Measurements from ENCODE around the gene NOX5. TPM values are rescaled to one million over a fixed set of nuclear protein-coding genes. Genes with fewer than 3 reads are reported as not detected.

NOX5 gene
- total RNA-seq, 2 experiments from 2014 or later = not detected

DNA sequence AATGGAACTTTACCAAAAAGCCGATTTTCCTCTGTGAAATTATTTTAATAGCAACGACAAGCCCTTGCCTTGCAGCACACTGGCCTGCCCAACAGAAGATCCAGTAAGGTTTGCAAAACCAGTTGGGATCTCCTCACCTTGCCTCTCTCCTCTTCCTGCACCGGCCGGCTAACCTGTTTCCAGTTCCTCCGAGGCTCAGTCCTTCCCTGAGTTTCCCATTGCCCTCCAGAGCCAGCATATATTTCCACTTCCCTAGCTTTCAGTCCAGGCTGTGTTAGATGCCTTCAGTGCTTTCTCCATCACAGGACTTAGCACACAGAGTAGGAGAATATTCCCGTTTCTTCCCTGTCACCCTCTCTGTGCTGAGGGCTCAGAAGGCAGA lies 60.3 kb downstream of the NOX5 start:
- ChIA-PET POLR2A (no interaction called here), CTCF (no interaction called here)

DNA sequence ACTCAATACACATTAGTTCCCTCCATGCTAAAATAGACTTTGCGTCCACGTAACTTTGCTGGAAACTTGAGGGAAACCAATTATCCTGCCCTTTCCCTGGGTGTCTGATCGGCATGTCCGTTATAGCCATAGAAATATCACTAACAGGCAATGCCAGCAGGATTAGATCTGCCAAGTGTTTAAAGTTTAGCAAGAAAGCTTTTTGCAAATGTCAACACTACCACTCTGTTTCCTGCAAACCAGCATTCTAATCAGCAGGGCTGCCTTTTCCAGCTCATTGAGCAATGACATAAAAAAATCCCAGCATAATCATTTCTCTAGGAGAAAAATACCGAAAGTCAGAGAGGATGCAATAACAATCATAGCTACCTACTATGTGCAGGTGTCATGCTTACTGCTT lies 60.9 kb downstream of the NOX5 start:
- ChIA-PET CTCF (no interaction called here), POLR2A (no interaction called here)

GRCh38 chr15:69076756-69077155 lies 62.3 kb downstream of the NOX5 start:
- ChIA-PET CTCF (no interaction called here), POLR2A (no interaction called here)

DNA sequence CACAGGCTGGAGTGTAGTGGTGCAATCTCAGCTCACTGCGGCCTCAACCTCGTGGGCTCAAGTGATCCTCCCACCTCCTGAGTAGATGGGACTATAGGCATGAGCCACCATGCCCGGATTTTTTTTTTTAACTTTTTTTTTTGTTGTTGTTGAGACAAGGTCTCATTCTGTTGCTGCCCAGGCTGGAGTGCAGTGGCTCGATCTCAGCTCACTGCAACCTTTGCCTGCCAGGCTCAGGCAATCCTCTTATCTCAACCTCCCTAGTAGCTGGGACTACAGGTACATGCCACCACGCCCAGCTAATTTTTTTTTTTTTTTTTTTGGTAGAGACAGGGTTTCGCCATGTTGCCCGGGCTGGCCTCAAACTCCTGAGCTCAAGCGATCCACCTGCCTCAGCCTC lies 64.1 kb downstream of the NOX5 start:
- ChIA-PET POLR2A (no interaction called here), CTCF (no interaction called here)

DNA sequence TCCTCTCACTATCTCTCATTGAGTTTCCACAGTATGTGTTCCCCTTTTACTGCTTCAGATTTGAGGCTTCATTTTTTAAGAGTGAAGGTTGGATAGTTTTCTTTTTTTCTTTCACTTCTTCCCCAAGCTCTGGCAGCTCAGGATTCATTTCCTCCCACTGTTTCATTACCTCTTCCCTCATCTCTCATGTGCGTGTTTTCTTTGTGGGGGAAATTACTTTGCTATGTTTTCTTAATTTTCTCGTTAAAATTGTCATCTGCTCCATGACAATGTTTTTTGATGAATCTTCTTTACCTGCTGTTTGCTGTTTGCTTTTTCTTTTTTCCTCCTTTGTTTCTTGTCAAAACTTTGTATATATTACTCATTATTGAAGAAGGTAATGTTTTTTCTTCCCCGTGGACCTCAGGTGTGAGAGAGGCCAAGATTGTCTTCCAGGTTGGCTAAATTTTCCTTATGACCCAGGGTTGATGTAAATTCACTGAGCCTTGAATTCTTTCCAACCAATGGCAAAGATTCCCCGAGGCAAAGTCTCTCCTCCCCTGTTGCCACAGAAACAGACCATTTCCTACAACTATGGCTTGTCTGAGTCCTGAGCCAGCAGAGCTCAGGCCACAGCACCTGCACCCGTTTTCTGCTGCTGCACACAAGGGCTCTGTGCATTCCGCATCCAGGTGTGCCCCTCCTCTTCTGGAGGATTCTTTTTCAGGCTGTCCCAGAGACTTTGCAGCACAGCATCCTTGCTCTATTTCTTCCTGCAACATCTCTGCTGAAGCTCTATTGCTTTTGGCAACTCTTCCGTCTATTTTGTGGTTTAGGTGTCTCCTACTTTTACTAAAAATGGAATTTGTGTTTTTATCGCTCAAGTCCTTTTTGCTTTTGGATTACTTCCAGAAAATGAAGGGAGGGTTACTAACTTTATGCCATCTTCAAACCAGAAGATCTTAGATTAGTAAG lies 66.1 kb downstream of the NOX5 start:
- ChIA-PET POLR2A (no interaction called here), CTCF (no interaction called here)

GRCh38 chr15:69081310-69082004 lies 67.0 kb downstream of the NOX5 start:
- CTCF ChIA-PET = no interaction called here

DNA sequence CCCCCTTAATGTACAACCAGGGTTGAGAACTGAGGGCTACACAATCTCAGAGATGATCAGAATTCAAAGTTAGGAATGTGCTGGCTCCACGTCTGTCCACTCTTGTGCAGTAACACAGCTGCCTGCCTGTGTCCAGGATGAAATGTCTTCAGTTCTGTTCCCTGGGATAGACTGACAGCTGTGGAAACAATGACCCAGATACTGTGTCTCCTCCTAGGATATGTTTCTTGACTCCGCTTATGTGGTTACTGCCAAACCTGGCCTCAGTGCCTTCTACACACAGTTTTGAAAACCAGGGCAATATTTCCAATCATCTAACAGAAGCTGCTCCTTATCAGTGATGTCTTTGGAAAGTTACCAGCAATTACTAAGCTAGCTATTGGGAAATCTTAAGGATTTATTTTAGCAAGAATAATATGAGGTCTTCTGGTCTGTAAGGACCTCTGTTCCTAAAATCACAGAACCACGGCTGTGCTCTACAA lies 67.6 kb downstream of the NOX5 start:
- POLR2A ChIA-PET = no interaction called here
- CTCF ChIA-PET = no interaction called here

More at GRCh38 chr15:69081310-69082004, 67.0 kb downstream of the NOX5 start:
- POLR2A ChIA-PET = no interaction called here

DNA sequence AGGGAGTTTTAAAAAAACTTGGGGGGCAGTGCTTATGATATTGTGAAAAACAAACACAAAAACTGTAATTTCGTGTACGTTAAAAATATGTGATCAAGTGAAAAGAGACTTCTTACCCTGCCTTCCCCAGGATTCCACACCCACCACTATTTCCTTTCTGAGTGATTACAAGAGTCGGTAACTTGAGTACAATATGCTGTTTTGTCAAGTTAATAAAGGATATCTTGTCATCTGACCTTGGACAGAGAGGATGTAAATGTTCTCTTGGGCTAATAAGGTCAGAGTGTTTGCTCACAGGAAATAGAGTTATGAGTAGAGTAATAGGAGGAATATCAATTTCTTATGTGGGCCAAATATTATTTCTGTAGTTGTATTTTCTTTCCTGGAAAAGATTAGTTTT lies 68.1 kb downstream of the NOX5 start:
- ChIA-PET CTCF (no interaction called here), POLR2A (no interaction called here)

DNA sequence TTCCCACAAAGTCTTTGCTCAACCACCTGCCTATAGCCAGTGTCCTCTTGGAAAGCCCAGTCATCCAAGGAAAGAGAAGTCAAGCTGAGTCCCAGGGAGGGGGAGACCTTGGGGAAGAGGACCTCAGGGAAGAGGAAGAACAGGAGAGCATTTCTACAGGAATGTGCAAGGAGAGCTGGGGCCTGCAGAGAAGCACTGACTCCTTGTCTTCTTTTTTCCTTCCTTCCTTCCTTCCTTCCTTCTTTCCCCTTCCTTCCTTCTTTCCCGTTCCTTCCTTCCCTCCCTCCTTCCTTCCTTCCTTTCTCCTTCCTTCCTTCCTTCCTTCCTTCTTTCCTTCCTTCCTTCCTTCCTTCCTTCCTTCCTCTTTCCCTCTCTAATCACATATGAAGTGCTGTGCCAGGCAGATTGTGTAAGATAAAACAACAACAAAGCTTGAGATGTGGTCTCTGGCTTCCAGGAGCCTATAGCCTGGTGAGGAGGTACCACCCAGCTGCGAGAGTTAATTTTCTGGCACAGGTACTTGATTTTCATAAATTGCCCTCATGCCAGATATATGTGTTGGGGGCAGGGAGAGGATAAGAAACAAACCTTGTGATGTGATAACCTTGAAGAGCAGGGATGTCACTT lies 70.0 kb downstream of the NOX5 start:
- ChIA-PET CTCF (no interaction called here), POLR2A (no interaction called here)

DNA sequence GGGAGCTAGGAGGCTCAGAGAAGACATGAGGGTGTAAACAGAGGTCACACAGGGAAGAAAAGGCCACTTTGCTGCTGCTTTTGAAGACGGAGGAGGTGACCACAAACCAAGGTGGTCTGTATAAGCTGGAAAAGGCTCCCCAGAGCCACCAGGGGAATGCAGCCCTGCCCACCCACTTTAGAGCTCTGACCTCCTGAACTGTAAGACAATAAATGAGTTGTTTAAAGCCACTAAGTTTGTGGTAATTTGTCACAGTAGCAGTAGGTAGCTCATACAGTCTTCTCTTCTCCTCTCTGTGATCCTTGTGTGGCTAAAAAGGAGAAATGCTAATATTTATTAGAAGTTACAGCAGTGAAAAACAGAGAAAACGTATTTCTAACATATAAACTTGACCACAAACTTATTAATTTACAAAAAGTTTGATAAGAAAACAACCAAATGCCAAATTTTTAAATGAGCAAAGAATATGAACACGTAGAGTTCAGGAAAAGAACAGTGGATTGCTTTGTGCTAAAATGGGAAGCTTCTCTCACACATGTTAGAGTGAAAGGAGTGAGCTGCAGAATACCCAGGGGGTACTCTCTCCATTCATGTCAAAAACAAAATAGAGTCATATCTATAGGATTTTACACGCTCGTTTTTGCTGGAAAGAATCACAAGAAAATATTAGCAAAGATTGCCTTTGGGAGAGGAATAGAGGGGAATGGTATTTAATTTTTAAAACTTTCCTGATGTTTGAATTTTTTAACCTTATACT lies 71.0 kb downstream of the NOX5 start:
- CTCF ChIA-PET = no interaction called here
- POLR2A ChIA-PET = no interaction called here

DNA sequence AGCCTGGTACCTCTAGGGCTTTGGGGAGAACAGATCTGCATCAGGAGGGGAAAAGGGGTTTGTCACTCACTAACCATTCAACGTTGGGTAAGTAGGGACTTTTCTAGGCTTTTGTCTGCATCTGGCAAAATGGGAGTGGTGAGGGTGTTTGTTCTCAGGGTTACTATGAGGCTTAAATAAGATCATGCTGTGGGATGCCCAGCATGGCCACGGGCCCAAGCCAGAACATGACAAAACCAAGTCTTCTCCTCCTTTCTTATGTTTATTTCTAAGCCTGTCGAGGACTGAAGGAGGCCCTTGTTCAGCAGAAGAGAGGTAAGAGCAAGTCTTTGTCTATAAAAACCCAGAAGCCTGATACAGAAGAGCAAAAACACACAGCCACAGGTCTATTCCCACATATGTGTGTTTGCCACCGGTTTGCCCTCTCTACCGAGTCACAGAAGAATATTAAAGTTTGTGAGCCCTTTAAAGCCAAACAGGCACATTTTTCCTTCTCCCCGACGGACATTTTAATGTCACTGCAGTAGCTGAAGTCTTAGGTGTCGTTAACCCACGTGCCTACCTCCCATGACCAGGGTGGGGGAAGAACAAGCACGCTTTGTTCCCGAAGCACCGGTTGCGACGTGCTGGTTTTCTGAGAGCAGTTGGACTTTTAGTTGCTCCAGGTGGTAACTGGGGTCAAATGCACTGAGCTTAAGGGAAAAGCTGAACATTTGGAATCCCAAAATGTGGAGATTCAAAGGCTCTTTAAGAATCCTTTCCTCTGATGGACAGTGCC lies 72.1 kb downstream of the NOX5 start:
- ChIA-PET POLR2A (no interaction called here), CTCF (no interaction called here)

GRCh38 chr15:69087366-69087976 lies 73.0 kb downstream of the NOX5 start:
- POLR2A ChIA-PET = no interaction called here
- CTCF ChIA-PET = no interaction called here

DNA sequence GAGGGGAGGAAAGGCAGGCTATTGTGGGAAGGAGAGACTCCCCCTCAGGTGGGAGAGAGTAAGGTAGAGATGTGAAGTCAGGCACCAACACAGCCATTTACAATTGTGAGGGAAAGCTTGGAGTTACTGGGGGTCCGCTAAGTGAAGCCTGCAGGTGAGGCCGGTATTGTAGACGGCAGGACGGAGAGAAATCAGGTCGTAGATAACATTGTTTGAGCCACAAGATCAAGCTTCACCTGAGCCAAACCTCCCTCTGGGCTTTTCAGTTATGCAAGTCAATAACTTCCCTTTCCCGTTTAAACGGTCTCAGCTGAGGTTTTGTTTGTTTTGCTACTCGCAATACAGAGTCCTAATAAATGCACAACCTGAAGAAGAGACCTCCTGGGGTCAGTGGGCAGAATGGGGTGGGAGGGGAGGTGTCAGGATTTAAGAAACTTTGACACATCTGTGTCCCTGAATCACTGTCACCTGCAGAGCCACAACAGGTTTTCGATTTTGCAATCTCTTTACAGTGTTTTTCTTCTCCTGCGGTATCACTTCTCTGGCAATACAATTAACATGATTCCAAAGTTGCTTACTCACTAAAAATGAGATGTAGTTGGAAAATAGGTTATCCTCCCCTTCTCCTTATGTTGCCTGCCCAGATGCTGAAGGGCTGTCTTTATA lies 73.9 kb downstream of the NOX5 start:
- POLR2A ChIA-PET = no interaction called here
- CTCF ChIA-PET = no interaction called here

DNA sequence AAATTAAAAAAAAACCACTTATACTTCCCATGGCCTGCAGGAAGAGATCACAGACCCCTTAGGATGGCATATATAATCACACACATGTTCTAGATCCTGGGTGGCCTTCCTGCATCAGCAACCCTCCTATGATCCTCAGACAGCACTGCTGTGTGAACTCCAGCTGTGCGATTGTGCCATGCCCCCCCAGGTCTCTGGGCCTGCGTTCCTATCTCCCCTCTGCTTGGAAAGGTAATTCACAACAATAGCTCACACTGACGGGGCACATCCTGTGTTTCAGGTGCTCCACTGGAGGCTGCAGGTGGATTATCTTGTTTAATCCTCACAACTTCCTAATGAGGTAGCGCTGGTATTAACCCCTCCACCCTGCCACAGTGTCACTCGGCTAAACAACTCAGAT lies 74.8 kb downstream of the NOX5 start:
- CTCF ChIA-PET = no interaction called here
- POLR2A ChIA-PET = no interaction called here

DNA sequence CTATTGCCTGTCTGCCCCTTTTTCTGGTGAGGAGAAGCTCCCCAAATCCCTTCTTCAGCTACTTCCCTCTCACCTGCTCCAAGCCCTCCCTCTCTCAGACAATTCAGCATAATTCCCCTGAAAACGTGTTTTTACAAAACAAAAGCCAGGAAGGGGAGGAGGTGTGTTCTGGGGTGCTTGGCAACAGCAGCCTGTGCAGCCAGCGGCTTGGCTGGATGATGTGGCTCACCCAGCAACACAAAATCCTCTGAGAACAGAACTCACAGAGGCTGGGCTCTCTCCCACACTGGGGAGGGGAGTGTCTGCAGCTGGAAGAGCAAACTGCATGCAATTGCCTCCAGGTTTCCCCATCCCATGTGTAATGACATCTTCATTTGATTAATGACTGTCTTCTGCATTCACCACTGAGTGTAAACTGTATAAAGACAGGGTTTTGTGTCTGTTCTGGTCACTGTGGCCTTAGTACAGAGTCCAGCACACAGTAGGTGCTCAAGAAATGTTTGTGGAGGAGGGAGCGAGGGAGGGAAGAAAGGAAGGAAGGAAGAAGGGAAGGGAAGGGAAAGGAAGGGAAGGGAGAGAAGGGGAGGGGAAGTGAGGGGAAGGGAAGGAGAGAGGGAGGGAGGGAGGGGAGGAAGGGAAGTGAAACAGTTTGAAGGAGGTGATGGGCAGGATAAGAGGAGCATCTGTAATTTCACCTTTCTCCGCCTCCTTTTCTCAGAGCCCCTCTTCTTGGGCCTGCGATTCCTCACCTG lies 75.9 kb downstream of the NOX5 start:
- CTCF ChIA-PET = no interaction called here

DNA sequence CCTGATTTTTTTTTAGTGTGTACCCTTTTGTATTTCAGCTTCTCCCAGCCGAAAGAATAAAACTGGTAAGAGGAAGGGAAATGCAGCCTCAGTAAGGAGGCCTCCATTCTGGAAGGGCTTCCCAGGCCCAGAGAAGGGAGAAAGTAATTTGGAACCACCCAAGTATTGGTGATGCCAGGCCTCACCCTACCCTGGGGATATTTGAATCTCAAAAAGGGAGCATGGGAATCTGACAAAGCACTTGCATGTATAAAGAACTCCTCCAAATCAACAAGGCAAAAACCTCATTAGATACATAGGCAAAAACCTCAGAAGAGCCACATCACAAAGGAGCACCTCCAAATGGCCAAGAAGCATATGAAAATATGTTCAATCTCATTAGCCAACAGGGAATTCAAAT lies 77.2 kb downstream of the NOX5 start:
- ChIA-PET CTCF (no interaction called here), POLR2A (no interaction called here)

More for the DNA sequence above, 75.9 kb downstream of the NOX5 start:
- POLR2A ChIA-PET = no interaction called here

DNA sequence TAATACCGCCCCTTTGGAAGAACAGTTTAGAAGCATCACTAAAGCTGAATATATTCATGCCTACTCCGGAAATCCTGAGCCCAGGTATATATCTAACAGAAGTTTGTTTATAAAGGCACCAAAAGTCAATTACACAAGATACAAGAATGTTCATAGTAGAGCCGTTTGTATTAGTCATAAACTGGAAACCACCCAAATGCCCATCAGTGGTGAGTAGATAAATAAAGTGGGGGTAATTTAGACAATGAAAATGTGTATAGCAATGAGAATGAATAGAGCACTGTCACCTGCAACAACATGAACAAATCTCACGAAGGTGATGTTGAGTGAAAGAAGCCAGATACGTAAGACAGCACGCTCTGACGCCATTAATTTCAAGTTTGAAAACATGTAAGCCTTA lies 77.7 kb downstream of the NOX5 start:
- CTCF ChIA-PET = no interaction called here
- POLR2A ChIA-PET = no interaction called here

DNA sequence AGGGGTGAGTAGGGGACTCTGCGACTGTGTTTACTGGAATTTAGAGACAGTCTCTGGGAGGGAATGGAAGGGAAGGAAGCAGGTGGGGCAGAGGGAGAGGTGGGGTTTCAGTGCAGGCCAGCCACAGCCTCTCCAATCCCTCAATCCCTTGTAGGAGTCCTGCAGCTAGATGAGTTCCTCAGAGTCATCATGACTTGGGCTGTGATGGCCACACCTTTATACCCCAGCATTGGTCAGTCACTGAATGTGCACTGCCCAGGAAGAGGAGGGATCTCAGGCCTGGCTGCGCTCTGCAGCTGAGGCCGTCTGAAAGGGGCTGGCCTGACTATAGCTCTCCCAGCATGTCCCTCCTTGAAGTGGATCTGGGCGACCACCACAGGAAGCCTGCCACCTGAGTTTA lies 78.6 kb downstream of the NOX5 start:
- ChIA-PET POLR2A (no interaction called here), CTCF (no interaction called here)

Data from activated CD8-positive, alpha-beta memory T cell treated with anti-CD3 and anti-CD28 coated beads for 36 hours (primary cell).